ENCODE results near the gene CPEB2. TPM values are rescaled to one million over a fixed set of nuclear protein-coding genes. Genes with fewer than 3 reads are reported as not detected.

CPEB2 gene
- total RNA-seq, 1 donor from 2014 or later, result 12.5 TPM

DNA sequence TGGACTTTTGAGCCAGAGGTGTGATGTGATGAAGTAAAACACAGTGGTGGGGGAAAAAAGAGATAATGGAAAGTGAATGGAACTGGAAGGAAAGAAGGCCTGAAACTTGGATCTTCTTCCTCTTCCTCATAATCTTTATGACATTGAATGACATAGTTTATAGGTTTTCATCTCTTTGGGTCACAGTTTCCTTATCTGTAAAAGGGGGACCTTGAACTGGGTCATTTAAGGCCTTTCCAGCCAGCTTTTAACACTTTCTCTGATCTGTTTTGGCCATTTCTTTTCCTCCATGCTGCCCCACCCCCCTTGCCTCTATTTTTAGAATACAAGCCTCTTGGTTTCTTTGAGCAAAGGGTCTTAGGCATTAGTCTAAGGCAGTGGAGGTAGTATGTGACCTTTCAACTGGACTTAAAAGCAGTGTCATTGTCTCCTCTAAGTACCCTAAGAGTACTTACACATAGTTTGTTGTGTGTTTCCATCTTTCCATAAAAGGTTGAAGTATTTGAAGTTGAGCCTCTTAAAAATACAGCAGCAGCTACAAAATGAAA lies 7.8 kb downstream of the CPEB2 start:
- Mint-ChIP-seq H3K36me3 (peaks cover 17% of the 10 kb centered on the region), H3K27ac (no peak overlapping the region), H3K4me3 (no peak overlapping the region), H3K4me1 (ENCODE audit: unreplicated experiment) (peaks cover 4% of the 10 kb centered on the region), H3K9me3 (no peaks in the 10 kb centered on the region), H3K27me3 (peaks cover 20% of the 10 kb centered on the region)
- no peak for DNase-seq (ENCODE audit: extremely low spot score, unreplicated experiment)
- TF ChIP-seq, protein P1, sequence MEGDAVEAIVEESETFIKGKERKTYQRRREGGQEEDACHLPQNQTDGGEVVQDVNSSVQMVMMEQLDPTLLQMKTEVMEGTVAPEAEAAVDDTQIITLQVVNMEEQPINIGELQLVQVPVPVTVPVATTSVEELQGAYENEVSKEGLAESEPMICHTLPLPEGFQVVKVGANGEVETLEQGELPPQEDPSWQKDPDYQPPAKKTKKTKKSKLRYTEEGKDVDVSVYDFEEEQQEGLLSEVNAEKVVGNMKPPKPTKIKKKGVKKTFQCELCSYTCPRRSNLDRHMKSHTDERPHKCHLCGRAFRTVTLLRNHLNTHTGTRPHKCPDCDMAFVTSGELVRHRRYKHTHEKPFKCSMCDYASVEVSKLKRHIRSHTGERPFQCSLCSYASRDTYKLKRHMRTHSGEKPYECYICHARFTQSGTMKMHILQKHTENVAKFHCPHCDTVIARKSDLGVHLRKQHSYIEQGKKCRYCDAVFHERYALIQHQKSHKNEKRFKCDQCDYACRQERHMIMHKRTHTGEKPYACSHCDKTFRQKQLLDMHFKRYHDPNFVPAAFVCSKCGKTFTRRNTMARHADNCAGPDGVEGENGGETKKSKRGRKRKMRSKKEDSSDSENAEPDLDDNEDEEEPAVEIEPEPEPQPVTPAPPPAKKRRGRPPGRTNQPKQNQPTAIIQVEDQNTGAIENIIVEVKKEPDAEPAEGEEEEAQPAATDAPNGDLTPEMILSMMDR (conservative IDR thresholded peaks at IDR 0.05), result no peak

DNA sequence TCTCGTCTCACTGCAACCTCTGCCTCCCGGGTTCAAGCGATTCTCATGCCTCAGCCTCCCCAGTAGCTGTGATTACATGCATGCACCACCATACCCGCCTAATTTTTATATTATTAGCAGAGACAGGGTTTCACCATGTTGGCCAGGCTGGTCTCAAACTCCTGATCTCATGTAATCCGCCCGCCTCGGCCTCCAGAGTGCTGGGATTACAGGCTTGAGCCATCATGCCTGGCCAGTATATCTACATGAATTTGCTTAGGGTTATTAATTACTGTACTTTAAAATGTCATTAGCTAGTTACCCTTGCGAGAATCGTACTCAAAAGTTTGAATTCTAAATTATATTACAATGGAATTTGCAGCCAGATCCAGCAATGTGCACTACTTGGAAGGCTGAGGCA lies 8.9 kb downstream of the CPEB2 start:
- TF ChIP-seq, protein P1 (conservative IDR thresholded peaks at IDR 0.05), result no peak
- DNase-seq (ENCODE audit: extremely low spot score, unreplicated experiment), result no peak
- no peaks in the 10 kb centered on the region for H3K4me1 Mint-ChIP-seq (ENCODE audit: unreplicated experiment)
- no peak overlapping the region for H3K4me3 Mint-ChIP-seq
- H3K27ac Mint-ChIP-seq, result no peak overlapping the region
- H3K27me3 Mint-ChIP-seq, result peaks cover 10% of the 10 kb centered on the region
- H3K36me3 Mint-ChIP-seq, result peaks cover 13% of the 10 kb centered on the region
- H3K9me3 Mint-ChIP-seq, result no peaks in the 10 kb centered on the region

DNA sequence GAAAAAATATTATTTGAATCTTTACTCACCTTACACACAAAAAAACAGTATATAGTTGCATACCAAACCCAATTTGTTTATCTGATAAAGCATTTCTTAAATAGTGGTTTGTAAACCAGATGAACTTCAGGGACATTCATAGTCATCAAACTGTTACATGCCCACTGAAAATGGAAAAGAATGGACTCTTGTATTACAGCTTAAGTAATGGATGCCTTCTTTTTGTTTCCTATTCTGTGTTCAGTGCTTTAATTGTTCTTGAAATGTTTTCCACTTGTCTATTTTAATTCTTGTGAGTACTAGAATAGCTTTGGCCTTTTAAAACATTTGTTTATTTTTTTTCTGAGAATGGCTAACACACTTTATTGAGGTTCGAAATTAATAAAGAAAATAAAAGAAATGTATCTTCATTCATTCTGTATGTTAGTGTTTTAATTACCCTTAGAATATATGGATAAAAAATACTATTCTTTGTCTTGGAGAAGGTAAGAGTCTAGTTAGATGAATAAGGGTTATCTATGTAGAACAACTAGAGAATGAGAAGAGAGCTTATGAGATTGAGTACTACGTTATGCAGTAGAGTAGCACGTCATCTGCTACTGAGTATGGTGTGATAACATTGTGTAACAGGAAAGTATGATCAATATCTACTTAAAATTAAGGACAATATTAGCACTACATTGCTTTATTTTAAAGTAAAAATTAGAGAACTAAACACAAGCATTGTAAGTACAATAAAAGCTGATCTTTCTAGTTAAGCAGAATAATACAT lies 9.9 kb downstream of the CPEB2 start:
- H3K9me3 Mint-ChIP-seq, result no peaks in the 10 kb centered on the region
- H3K4me1 Mint-ChIP-seq (ENCODE audit: unreplicated experiment), result no peaks in the 10 kb centered on the region
- peaks cover 10% of the 10 kb centered on the region for H3K36me3 Mint-ChIP-seq
- H3K27ac Mint-ChIP-seq, result no peak overlapping the region
- TF ChIP-seq, protein P1 (conservative IDR thresholded peaks at IDR 0.05), result no peak
- peak overlapping the region; percentile 6 for H3K4me3 Mint-ChIP-seq
- H3K27me3 Mint-ChIP-seq, result peaks cover 2% of the 10 kb centered on the region
- DNase-seq (ENCODE audit: extremely low spot score, unreplicated experiment), result no peak

DNA sequence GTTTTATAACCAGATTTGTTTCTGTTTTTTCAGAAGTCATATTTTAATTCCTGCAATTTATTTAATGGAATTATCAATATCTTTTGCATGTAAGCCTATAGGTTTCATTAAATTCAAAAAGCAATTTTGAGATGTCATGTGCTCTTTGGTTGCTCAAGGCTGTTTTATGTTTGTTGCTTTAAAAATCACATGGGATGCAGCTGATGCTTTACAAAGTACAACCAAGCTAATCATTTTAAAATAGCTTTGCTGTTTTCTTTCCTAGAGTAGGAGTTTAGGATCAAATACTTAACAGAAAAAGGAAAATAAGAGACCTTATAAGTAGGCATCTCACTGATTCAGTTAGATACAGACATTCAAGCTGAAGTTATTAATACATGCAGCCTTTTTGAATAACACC lies 11.3 kb downstream of the CPEB2 start:
- Mint-ChIP-seq H3K9me3 (no peaks in the 10 kb centered on the region), H3K4me1 (ENCODE audit: unreplicated experiment) (no peaks in the 10 kb centered on the region), H3K27me3 (no peaks in the 10 kb centered on the region), H3K4me3 (no peak overlapping the region), H3K36me3 (peaks cover 4% of the 10 kb centered on the region), H3K27ac (no peak overlapping the region)
- TF ChIP-seq, protein P1 (conservative IDR thresholded peaks at IDR 0.05), result no peak
- DNase-seq (ENCODE audit: extremely low spot score, unreplicated experiment), result no peak

DNA sequence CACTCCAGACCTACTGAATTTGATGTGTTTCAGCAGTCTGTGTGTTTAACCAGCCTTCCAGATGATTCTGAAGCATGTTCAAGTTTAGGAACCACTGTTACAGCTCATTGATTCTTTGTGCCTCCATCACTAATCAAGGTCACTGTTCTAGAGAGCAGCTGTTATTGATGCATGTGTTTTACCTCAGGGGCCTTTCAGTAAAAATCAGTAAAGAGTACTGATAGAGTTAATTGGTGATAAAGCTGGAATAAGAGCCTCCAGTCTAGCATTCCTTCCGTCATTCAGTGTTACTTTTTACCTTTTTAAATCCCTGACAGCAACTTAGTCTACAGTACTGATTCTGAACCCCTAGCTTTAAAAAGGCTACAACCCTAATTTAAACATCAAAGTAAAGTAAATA lies 12.9 kb downstream of the CPEB2 start:
- H3K4me1 Mint-ChIP-seq (ENCODE audit: unreplicated experiment), result no peaks in the 10 kb centered on the region
- no peaks in the 10 kb centered on the region for H3K27me3 Mint-ChIP-seq
- no peak for DNase-seq (ENCODE audit: extremely low spot score, unreplicated experiment)
- no peaks in the 10 kb centered on the region for H3K9me3 Mint-ChIP-seq
- no peak overlapping the region for H3K27ac Mint-ChIP-seq
- peaks cover 4% of the 10 kb centered on the region for H3K36me3 Mint-ChIP-seq
- no peak overlapping the region for H3K4me3 Mint-ChIP-seq
- TF ChIP-seq, protein P1 (conservative IDR thresholded peaks at IDR 0.05), result no peak

Measured in type B pancreatic cell (in vitro differentiated cells).